AG10803 (cell line): Measurements from ENCODE around the gene SAYSD1.
A peak's percentile ranks its signal among the peaks of the same experiment; 100 is the strongest.

Source experiments
- DNase-seq: peaks from one replicate; pipeline ENCODE4 v3.0.0; 2010; ENCODE audit warnings: low read depth
- H3K4me3 ChIP-seq: 2 replicates; pipeline ENCODE4 v1.5.1; 2011; ENCODE audit warnings: mild to moderate bottlenecking, low read length, control low read depth
- TF ChIP-seq, protein P1 (sequence below): conservative IDR thresholded peaks from 2 replicates; pipeline ENCODE4 v1.5.1; 2011; ENCODE audit warnings: mild to moderate bottlenecking, low read length, control low read depth, inconsistent platforms

The SAYSD1 gene, protein sequence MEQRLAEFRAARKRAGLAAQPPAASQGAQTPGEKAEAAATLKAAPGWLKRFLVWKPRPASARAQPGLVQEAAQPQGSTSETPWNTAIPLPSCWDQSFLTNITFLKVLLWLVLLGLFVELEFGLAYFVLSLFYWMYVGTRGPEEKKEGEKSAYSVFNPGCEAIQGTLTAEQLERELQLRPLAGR

DNA sequence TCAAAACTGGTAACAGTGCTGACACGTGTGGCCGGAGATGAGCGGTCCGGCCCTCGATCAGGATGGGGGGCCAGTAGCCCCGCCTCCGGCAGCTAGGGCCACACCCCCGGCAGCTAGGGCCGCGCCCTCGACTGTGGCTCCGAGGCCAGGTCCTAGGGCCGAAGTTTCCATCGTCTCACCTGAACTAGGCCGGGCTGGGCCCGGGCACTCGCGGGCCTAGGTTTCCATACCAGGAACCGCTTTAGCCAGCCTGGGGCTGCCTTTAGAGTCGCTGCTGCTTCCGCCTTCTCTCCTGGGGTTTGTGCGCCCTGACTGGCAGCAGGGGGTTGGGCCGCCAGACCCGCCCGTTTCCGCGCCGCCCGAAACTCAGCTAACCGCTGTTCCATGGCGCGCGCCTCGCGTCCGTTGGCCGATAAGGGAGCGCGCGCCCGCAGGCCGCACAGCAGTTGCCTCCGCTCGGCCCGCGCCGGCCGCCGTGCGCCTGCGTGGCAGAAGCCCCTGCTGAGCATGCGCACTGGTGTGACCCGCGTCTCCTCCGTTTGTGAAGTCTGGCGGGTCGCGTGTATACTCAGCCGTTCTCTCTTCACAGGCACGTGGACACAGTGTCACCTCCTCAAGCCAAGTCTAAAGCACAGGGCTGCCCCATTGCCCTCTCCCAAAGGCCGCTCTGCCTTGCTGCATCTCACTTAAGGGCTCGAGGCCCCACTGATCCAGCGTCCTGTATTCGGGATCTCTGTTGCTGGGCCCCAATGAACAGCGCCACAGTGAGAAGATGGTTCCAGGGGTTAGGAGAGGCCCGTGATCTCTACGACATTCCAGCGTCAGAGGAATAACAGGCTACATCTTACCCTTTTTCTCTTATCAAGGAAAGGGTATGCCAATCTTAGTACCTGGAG, at the start of gene SAYSD1:
TSS of gene SAYSD1 (minus strand) at position 483 of the 896 bp plus-strand sequence. CDS start at position 386, 97 bp downstream.
- TF ChIP-seq, protein P1, sequence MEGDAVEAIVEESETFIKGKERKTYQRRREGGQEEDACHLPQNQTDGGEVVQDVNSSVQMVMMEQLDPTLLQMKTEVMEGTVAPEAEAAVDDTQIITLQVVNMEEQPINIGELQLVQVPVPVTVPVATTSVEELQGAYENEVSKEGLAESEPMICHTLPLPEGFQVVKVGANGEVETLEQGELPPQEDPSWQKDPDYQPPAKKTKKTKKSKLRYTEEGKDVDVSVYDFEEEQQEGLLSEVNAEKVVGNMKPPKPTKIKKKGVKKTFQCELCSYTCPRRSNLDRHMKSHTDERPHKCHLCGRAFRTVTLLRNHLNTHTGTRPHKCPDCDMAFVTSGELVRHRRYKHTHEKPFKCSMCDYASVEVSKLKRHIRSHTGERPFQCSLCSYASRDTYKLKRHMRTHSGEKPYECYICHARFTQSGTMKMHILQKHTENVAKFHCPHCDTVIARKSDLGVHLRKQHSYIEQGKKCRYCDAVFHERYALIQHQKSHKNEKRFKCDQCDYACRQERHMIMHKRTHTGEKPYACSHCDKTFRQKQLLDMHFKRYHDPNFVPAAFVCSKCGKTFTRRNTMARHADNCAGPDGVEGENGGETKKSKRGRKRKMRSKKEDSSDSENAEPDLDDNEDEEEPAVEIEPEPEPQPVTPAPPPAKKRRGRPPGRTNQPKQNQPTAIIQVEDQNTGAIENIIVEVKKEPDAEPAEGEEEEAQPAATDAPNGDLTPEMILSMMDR, result no peak
- peak within 1 kb of the TSS; percentile 85 for H3K4me3 ChIP-seq
- DNase-seq, result peak; percentile 89

- no peak for DNase-seq
- no peak overlapping the region for H3K4me3 ChIP-seq
- TF ChIP-seq, protein P1, result no peak
Measured at GRCh38 chr6:39157511-39157910, 42.5 kb upstream of the SAYSD1 start.

GRCh38 chr6:39156801-39157200, 41.8 kb upstream of the SAYSD1 start:
- no peak overlapping the region for H3K4me3 ChIP-seq
- TF ChIP-seq, protein P1, result no peak
- no peak for DNase-seq

- TF ChIP-seq, protein P1, result no peak
- DNase-seq, result no peak
Measured at GRCh38 chr6:39154705-39155104, 39.7 kb upstream of the SAYSD1 start.

GRCh38 chr6:39153766-39154397, 38.9 kb upstream of the SAYSD1 start:
- no peak overlapping the region for H3K4me3 ChIP-seq
- DNase-seq, result no peak
- TF ChIP-seq, protein P1, result no peak

More at GRCh38 chr6:39154705-39155104, 39.7 kb upstream of the SAYSD1 start:
- H3K4me3 ChIP-seq, result no peak overlapping the region

GRCh38 chr6:39152262-39152661, 37.3 kb upstream of the SAYSD1 start:
- no peak for DNase-seq
- H3K4me3 ChIP-seq, result no peak overlapping the region
- TF ChIP-seq, protein P1, result no peak
